ENCODE results near the gene FTO.

Gene FTO

GRCh38 chr16:53855056-53855455, 151.1 kb downstream of the FTO start:
- no peak overlapping the region for H3K27ac ChIP-seq
- TF ChIP-seq, protein P1, sequence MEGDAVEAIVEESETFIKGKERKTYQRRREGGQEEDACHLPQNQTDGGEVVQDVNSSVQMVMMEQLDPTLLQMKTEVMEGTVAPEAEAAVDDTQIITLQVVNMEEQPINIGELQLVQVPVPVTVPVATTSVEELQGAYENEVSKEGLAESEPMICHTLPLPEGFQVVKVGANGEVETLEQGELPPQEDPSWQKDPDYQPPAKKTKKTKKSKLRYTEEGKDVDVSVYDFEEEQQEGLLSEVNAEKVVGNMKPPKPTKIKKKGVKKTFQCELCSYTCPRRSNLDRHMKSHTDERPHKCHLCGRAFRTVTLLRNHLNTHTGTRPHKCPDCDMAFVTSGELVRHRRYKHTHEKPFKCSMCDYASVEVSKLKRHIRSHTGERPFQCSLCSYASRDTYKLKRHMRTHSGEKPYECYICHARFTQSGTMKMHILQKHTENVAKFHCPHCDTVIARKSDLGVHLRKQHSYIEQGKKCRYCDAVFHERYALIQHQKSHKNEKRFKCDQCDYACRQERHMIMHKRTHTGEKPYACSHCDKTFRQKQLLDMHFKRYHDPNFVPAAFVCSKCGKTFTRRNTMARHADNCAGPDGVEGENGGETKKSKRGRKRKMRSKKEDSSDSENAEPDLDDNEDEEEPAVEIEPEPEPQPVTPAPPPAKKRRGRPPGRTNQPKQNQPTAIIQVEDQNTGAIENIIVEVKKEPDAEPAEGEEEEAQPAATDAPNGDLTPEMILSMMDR (IDR thresholded peaks at IDR 0.05), result no peak
- no peak for TF ChIP-seq ZFX (IDR thresholded peaks at IDR 0.05; ENCODE audit: borderline replicate concordance)

DNA sequence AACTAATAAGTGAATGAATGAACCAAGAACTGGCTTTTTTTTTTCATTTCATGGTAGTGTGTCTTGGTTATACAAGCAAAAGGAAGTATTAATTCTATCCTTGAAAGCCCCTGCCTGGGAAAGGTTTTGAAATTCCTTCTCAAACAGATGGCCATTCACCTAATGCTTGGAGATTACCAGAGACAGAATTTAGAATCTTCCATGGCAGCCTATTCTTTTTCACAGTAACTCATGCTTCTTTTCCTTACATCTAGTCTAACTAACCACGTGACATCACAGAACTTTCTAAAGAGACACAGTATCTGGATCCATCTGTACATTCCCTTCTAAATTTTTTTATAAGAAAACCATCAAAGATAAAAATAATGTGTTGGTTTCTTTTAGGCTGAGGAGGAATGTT, 151.6 kb downstream of the FTO start:
- TF ChIP-seq ZFX (IDR thresholded peaks at IDR 0.05; ENCODE audit: borderline replicate concordance), result no peak
- TF ChIP-seq, protein P1 (IDR thresholded peaks at IDR 0.05), result no peak
- no peak overlapping the region for H3K27ac ChIP-seq

DNA sequence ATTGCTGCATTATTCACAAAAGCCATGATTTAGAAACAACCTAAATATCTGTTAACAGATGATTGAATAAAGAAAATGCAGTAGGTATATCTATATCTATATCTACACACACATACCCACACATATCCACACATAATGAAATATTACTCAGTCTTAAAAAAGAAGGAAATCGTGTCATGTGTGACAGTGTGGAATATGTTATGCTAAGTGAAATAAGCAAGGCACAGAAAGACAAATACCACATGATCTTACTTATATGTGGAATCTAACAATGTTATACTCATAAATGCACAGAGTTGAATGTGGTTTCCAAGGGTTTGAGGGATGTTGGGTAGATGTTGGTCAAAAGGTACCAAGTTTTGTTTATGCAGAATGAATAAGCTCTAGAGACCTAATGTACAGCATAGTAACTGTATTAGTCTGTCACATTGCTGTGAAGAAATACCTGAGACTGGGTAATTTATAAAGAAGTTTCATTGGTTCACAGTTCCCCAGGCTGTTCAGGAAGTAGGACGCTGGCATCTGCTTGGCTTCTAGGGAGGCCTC, 156.1 kb downstream of the FTO start:
- TF ChIP-seq, protein P1 (IDR thresholded peaks at IDR 0.05), result no peak
- TF ChIP-seq ZFX (IDR thresholded peaks at IDR 0.05; ENCODE audit: borderline replicate concordance), result no peak
- no peak overlapping the region for H3K27ac ChIP-seq

GRCh38 chr16:53863861-53864260, 159.9 kb downstream of the FTO start:
- no peak overlapping the region; the same call in 1 of the 2 replicates for H3K27ac ChIP-seq
- TF ChIP-seq, protein P1 (IDR thresholded peaks at IDR 0.05), result no peak
- TF ChIP-seq ZFX (IDR thresholded peaks at IDR 0.05; ENCODE audit: borderline replicate concordance), result no peak

- TF ChIP-seq, protein P1 (IDR thresholded peaks at IDR 0.05), result no peak
- no peak for TF ChIP-seq ZFX (IDR thresholded peaks at IDR 0.05; ENCODE audit: borderline replicate concordance)
- peak overlapping the region; percentile 39 for H3K27ac ChIP-seq
Observed at GRCh38 chr16:53864819-53865493, 161.0 kb downstream of the FTO start.

GRCh38 chr16:53865494-53865863, 161.5 kb downstream of the FTO start:
- H3K27ac ChIP-seq, result peak overlapping the region; percentile 39
- TF ChIP-seq ZFX (IDR thresholded peaks at IDR 0.05; ENCODE audit: borderline replicate concordance), result no peak
- TF ChIP-seq, protein P1 (IDR thresholded peaks at IDR 0.05), result no peak

GRCh38 chr16:53866520-53866919, 162.6 kb downstream of the FTO start:
- no peak for TF ChIP-seq ZFX (IDR thresholded peaks at IDR 0.05; ENCODE audit: borderline replicate concordance)
- TF ChIP-seq, protein P1 (IDR thresholded peaks at IDR 0.05), result no peak

More at GRCh38 chr16:53866520-53866919, 162.6 kb downstream of the FTO start:
- no peak overlapping the region for H3K27ac ChIP-seq
